Stimulated activated CD4-positive, alpha-beta T cell treated with anti-CD3 and anti-CD28 coated beads, TNF-alpha, amount 100 ng/mL, for 24 hours (primary cell): ENCODE data around the gene MEIOB.

Experiments used
- DNase-seq, 3 experiments: peaks; one replicate each; pipeline ENCODE4 v3.0.0-alpha.2; 2020; ENCODE audit warnings: low read depth in 3 of 3

The MEIOB gene

DNA sequence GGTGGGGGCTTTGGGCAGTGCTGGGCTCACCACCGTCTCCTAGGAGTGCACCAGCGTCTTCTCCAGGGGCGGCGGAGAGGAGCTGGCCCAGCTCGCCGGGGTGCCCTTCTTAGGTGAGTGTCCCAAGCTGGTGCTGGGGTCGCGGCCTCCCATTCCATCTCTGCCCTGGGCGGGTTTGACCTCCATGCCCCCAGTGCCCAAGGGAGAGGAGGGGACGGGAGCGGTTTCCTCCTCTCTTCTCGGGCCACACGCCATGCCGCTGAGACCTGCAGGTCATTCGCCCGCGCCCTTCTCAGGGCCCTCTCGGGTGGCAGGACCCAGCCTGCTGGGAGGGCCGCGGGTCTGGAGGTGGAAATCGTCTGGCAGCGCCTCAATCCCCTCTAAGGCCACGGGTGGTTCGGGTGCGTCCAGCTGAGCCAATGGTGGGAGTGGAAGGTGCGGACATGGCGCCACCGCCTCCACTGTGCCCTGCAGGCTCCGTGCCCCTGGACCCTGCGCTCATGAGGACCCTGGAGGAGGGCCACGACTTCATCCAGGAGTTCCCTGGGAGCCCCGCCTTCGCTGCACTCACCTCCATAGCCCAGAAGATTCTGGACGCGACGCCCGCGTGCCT lies 83.8 kb downstream of the MEIOB start:
- DNase-seq, result no peak

DNA sequence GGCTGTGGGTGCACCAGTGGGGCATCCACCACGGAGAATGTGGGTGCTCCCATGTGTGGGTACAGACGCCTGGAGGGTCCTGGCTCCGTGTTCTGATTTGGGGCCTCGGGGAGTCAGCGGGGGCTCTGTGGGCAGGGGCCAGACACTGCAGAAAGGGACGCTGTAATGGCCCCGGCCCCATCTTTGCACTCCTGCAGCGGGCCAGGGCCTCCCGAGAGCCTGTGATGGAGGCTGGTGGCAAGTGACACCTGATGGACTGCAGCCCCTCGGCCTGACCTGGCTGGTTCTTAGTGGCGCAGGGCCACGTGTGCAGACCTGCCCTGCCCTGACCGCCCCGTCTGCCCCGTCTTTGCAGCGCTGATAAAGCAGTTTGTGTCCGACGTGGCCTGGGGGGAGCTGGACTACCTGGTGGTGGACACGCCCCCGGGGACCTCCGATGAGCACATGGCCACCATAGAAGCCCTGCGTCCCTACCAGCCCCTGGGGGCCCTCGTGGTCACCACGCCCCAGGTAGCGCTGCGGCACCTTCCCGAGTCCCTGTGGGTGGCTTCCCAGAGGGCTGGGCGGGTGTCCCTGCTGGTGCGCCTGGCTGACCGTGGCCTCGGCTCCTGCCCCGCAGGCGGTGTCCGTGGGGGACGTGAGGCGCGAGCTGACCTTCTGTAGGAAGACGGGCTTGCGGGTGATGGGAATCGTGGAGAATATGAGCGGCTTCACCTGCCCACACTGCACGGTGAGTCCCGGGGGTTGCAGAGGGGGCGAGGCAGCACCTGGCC lies 84.5 kb downstream of the MEIOB start:
- no peak for DNase-seq

- no peak for DNase-seq
These were observed 85.0 kb downstream of the MEIOB start for GRCh38 chr16:1787056-1787321.

GRCh38 chr16:1786242-1787055 lies 85.5 kb downstream of the MEIOB start:
- no peak for DNase-seq

GRCh38 chr16:1785846-1786170 lies 86.2 kb downstream of the MEIOB start:
- DNase-seq, result no peak

GRCh38 chr16:1784977-1785845 lies 86.8 kb downstream of the MEIOB start:
- DNase-seq, result no peak
